SH-SY5Y (cell line): ENCODE results near the gene MLNR.

Source experiments
- GATA2 ChIP-seq: IDR thresholded peaks from 2 replicates; pipeline ENCODE4 v1.6.1; 2011; ENCODE audit warnings: mild to moderate bottlenecking, low read depth, low read length
- GATA3 ChIP-seq: IDR thresholded peaks from 2 replicates; pipeline ENCODE4 v1.6.1; 2011; ENCODE audit warnings: low read depth, mild to moderate bottlenecking, low read length, moderate library complexity

The MLNR gene

GRCh38 chr13:49216334-49216733 is 3.8 kb upstream of the MLNR start:
- TF ChIP-seq GATA2, result no peak
- no peak for TF ChIP-seq GATA3

- TF ChIP-seq GATA3 (no peak), GATA2 (no peak)
Measured at GRCh38 chr13:49217962-49218492, 2.1 kb upstream of the MLNR start.

DNA sequence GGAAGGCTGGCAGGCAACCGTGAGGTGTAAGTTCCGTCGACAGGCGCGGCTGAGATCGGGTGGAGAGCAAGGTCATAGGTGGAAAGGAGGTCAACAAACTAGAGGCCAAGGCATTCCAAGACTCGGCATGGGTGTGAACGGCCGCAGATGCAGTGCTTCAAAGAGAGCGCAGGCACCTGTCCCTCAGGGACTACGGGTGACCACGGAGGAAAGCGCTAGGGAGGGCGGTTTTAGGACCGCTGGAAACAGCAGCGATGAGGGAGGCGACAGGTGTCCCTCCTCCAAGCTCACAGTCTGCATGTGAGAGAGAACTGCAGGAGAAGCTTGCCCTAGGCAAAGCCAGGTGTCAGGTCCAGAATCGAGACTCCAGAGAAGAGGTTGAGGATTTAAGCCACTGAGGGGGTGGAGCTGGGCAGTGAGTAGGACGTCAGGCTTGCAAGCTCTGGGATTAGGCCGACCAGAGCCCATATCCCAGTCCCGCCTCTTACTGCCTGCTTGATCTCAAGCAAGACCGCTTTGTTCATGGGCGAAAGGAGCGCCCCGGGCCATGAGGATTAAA is 1.6 kb upstream of the MLNR start:
- no peak for TF ChIP-seq GATA3
- TF ChIP-seq GATA2, result no peak

DNA sequence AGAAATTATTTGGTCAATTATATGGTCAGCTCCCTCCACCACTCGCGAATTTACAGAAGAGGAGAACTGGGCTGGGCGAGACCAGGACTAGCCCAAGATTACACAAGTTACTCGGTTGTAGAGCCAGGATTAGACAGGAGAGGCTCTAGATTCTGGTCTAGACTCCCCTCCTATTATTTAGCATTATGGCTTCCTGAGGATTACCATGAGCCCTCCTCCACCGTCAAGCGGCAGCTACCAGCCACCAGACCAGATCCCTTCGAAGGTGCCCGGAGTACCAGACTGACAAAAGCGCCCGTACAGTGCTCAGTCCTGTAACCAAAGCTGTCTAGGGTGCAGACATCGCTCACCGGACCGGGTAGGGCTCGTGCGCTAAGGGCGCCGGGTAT is 497 bp upstream of the MLNR start:
- TF ChIP-seq GATA3 (no peak), GATA2 (no peak)

DNA sequence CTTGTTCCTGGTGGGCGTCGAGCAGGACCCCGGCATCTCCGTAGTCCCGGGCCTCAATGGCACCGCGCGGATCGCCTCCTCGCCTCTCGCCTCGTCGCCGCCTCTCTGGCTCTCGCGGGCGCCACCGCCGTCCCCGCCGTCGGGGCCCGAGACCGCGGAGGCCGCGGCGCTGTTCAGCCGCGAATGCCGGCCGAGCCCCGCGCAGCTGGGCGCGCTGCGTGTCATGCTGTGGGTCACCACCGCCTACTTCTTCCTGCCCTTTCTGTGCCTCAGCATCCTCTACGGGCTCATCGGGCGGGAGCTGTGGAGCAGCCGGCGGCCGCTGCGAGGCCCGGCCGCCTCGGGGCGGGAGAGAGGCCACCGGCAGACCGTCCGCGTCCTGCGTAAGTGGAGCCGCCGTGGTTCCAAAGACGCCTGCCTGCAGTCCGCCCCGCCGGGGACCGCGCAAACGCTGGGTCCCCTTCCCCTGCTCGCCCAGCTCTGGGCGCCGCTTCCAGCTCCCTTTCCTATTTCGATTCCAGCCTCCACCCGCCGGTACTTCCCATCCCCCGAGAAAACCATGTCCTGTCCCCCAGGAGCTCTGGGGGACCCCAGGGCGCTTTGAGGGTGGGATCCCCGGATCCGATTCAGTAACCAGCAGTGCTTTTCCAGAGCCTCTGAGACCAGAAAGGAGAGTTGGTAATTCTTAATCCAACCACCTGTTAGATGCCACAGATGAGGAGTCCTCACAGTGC is 885 bp downstream of the MLNR start:
- TF ChIP-seq GATA3 (no peak), GATA2 (no peak)

DNA sequence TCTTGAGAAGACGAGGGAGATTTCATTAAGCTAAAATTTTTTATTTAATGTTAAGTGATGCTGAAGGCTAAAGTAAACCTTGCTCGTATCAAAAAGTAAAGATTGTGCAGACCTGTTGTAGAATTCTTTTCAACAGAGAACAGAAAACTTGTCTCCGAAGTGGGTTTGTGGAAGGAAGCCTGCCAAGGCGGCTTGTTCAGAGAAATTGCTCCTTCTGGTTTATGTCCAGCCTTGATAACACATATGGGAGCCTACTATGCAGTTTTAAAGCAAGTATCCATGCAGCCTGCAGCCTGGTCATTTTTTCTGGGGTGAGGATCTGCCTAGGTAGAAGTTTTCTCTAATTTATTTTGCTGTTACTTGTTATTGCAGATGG is 1.4 kb downstream of the MLNR start:
- TF ChIP-seq GATA3 (no peak), GATA2 (no peak)

- TF ChIP-seq GATA3 (no peak), GATA2 (no peak)
Measured at GRCh38 chr13:49225223-49226042, 5.3 kb downstream of the MLNR start.

DNA sequence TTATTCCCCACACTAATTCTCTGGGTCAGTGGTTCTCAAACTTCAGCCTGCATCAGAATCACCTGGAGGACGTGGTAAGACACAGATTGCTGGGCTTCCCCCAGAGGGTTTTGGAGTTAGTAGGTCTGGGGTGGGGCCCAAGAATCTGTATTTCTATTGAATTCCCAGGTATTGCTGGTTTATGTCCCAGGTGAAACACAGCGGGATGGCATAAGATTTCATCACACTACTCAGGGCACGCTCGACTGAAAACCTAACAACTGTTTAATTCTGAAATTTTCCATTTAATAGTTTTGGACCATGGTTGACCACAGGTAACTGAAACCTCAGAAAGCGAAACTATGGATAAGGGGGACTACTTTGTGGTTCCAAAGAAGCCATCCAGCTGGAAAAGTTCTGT is 6.5 kb downstream of the MLNR start:
- TF ChIP-seq GATA2 (no peak), GATA3 (no peak)

GRCh38 chr13:49234741-49235140 is 14.6 kb downstream of the MLNR start:
- no peak for TF ChIP-seq GATA3
- no peak for TF ChIP-seq GATA2

- TF ChIP-seq GATA2 (no peak), GATA3 (no peak)
Measured at GRCh38 chr13:49235856-49236431, 15.8 kb downstream of the MLNR start.

DNA sequence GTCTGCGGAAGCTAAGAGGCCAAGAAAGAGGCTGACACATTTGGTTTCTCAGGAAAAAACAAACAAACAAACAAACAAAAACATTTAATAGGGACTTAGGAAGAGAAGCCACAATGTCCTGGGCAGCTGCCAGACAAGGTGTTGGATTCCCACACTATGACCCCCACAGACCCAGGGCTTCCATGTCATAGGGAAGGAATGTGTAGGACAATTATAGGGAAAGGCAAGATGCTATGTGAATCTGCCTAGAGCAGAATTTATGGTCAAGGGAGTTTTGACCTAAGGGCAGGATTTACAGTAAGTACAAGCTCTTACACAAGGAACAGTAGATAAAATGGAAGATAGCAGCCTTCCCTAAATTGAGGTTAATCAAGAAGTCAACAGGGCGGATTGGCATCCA is 18.5 kb downstream of the MLNR start:
- TF ChIP-seq GATA2, result no peak
- TF ChIP-seq GATA3, result no peak

DNA sequence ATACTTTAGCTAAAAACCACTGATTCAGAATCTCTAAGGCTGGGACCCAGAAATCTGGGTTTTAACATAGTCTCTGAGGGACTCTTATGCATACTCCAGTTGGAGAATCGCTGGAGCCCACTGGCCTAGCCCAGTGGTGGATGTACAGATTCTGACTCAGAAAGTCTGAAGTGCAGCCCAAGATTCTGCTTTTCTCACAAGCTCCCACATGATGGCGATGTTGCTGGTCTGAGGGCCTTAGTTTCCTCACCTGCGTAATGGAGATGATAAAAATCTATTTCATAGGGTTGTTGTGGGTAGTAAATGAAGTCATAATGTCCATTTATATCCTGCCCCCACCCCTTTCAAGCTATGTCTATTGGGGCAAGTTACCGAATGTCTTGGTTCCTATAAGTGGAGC is 19.9 kb downstream of the MLNR start:
- no peak for TF ChIP-seq GATA2
- no peak for TF ChIP-seq GATA3

GRCh38 chr13:49241296-49241695 is 21.2 kb downstream of the MLNR start:
- TF ChIP-seq GATA2 (no peak), GATA3 (no peak)

GRCh38 chr13:49245101-49245500 is 25.0 kb downstream of the MLNR start:
- TF ChIP-seq GATA3 (no peak), GATA2 (no peak)
